Mucosa of rectum (tissue), 2 donors: Measurements from ENCODE around the gene ATXN8OS.
"Not testable (repeated sequence)": the region's sequence is repeated elsewhere in the genome, so short reads cannot be mapped to it uniquely, and the experiment has no call there.

Experiments used
- H3K27ac ChIP-seq, 2 donors: one replicate each; pipeline ENCODE4 v1.7.0; 2013; ENCODE audit warnings: inconsistent platforms in 2 of 2, low read depth in 2 of 2, low read length in 2 of 2
- H3K27me3 ChIP-seq, 2 donors: one replicate each; pipeline ENCODE4 v1.7.0; 2013; ENCODE audit warnings: low read length in 2 of 2; ENCODE audit not compliant: control insufficient read depth in 2 of 2, insufficient read depth in 2 of 2
- H3K36me3 ChIP-seq, 2 donors: one replicate each; pipeline ENCODE4 v1.7.0; 2013; ENCODE audit warnings: low read length in 2 of 2; ENCODE audit not compliant: control insufficient read depth in 2 of 2, insufficient read depth in 2 of 2
- H3K4me1 ChIP-seq, 2 donors: one replicate each; pipeline ENCODE4 v1.7.0; 2013; ENCODE audit warnings: low read length in 2 of 2, mild to moderate bottlenecking in 1 of 2; ENCODE audit not compliant: control insufficient read depth in 2 of 2, insufficient read depth in 2 of 2
- H3K4me3 ChIP-seq, 2 donors: one replicate each; pipeline ENCODE4 v1.7.0; 2013; ENCODE audit warnings: low read length in 2 of 2
- H3K9ac ChIP-seq, 2 donors: one replicate each; pipeline ENCODE4 v1.7.0; 2013; ENCODE audit warnings: low read length in 2 of 2, low read depth in 1 of 2, mild to moderate bottlenecking in 1 of 2
- H3K9me3 ChIP-seq, 2 donors: one replicate each; pipeline ENCODE4 v1.7.0; 2013; ENCODE audit warnings: low read length in 2 of 2; ENCODE audit not compliant: control insufficient read depth in 2 of 2
- donor health status: healthy.
- donor health status: Normal muscosa, but diverticular disease.

The ATXN8OS gene

DNA sequence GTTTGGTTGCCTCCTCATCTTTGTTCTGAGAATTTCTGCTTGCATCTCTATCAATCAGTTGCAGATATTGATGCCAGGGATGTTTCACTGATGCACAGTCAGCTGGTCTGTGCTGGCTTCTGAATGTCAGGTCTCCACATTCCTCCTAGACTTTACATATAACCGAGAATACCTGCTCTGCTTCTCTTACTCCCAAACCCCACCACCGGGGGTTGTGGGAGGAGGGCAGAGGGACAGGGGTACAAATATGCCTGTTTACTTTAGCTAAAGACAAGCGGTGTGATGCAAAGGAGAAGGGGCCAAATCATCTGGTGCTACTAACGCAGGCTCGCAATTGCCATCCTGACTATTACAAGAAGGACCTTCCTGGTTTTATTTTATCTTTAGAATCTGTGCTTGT lies 18.1 kb downstream of the ATXN8OS start:
- H3K4me1 ChIP-seq = no peaks in the 10 kb centered on the region
- H3K9me3 ChIP-seq = no peaks in the 10 kb centered on the region
- H3K9ac ChIP-seq = no peak overlapping the region
- no peak overlapping the region for H3K27ac ChIP-seq
- H3K27me3 ChIP-seq = no peaks in the 10 kb centered on the region
- no peak overlapping the region for H3K4me3 ChIP-seq
- no peaks in the 10 kb centered on the region for H3K36me3 ChIP-seq

DNA sequence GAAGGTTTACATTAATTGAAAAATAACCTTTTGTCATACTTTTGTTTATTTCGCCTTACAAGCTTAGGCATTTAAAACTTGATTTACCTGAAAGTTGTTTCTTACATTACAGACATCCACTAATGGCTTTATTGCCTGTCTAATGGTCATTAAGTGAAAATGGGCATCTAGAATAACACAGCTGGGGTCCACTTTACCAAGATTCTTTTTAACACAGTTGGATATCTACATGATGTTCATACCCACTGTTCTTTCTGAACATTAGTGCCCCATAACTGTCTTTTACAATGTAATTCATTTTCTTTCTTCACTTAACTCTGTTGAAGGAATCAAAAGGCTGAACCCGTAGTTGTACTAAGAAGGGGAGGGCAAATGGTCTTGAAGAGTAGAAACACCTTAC lies 20.5 kb downstream of the ATXN8OS start:
- no peak overlapping the region for H3K4me3 ChIP-seq

DNA sequence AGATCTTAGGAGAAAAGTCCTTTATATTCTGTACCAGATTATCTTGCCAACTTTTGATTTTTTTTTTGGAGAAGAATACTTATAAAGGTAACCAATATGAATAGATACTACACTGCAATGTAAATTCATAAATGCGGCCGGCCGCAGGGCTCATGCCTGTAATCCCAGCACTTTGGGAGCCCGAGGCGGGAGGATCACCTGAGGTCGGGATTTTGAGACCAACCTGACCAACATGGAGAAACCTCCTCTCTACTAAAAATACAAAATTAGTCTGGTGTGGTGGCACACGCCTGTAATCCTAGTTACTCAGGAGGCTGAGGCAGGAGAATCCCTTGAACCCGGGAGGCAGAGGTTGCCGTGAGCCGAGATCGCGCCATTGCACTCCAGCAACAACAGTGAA lies 35.0 kb downstream of the ATXN8OS start:
- H3K36me3 ChIP-seq, H3K4me3 ChIP-seq, H3K27me3 ChIP-seq, H3K9me3 ChIP-seq, H3K9ac ChIP-seq, H3K27ac ChIP-seq, H3K4me1 ChIP-seq: not testable (repeated sequence)

More for the DNA sequence above, 20.5 kb downstream of the ATXN8OS start:
- H3K9me3 ChIP-seq = no peaks in the 10 kb centered on the region
- no peak overlapping the region for H3K27ac ChIP-seq
- H3K36me3 ChIP-seq = no peaks in the 10 kb centered on the region
- no peaks in the 10 kb centered on the region for H3K27me3 ChIP-seq
- H3K9ac ChIP-seq = no peak overlapping the region
- H3K4me1 ChIP-seq = no peaks in the 10 kb centered on the region

DNA sequence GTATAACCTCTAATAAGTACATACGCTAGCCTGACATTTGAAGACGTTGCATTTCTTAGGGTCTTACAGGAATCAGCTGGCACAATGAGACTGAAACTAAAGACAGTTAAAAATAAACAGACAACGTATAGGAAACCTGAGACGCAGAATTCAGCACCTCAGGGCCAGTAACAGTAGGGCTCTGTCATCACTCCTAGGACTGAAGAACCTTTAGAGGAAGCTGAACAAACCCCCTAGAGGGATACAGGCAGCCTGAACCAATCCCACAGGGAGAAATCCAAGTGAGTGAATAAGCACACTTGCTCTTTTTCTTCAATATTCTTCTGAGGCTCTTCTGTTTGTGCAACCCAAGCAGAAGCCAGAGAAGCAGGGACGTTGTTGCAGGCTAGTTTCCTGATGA lies 54.5 kb downstream of the ATXN8OS start:
- H3K9me3 ChIP-seq = no peaks in the 10 kb centered on the region

GRCh38 chr13:70170689-70171088 lies 63.1 kb downstream of the ATXN8OS start:
- H3K9me3 ChIP-seq = no peaks in the 10 kb centered on the region
- H3K4me1 ChIP-seq = no peaks in the 10 kb centered on the region
- no peak overlapping the region for H3K27ac ChIP-seq
- no peaks in the 10 kb centered on the region for H3K36me3 ChIP-seq
- no peaks in the 10 kb centered on the region for H3K27me3 ChIP-seq
- no peak overlapping the region for H3K4me3 ChIP-seq
- no peak overlapping the region for H3K9ac ChIP-seq

More for the DNA sequence above, 54.5 kb downstream of the ATXN8OS start:
- Histone ChIP-seq H3K27me3 (no peaks in the 10 kb centered on the region), H3K9ac (no peak overlapping the region), H3K4me3 (no peak overlapping the region), H3K27ac (no peak overlapping the region), H3K36me3 (no peaks in the 10 kb centered on the region), H3K4me1 (no peaks in the 10 kb centered on the region)

DNA sequence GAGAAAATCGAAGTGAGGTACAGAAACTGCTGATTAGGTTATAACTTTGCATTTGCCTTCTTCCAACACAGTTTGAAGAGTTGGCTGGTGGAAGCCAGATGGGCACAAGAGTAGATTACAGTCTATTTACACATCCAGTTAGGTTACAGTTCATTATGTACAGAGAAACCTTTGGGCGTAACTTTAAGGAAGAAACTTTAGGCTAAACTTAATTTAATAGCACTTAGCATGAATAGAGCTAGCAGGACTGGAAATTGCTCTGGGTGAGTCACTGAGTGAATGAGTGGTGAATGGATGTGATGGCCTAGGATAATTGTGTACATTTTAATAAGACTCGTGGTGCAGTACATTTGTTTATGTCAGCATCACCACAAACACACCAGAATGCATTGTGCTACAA lies 63.5 kb downstream of the ATXN8OS start:
- Histone ChIP-seq H3K36me3 (no peaks in the 10 kb centered on the region), H3K27me3 (no peaks in the 10 kb centered on the region), H3K9ac (no peak overlapping the region), H3K4me1 (no peaks in the 10 kb centered on the region), H3K9me3 (no peaks in the 10 kb centered on the region), H3K27ac (no peak overlapping the region), H3K4me3 (no peak overlapping the region)

- Histone ChIP-seq H3K27ac (no peak overlapping the region), H3K4me3 (no peak overlapping the region), H3K4me1 (no peaks in the 10 kb centered on the region), H3K9ac (no peak overlapping the region), H3K36me3 (no peaks in the 10 kb centered on the region), H3K9me3 (no peaks in the 10 kb centered on the region), H3K27me3 (no peaks in the 10 kb centered on the region)
Observed at GRCh38 chr13:70172946-70173597, 65.4 kb downstream of the ATXN8OS start.

- H3K27ac ChIP-seq = no peak overlapping the region
- H3K4me3 ChIP-seq = no peak overlapping the region
- H3K36me3 ChIP-seq = no peaks in the 10 kb centered on the region
- no peak overlapping the region for H3K9ac ChIP-seq
- no peaks in the 10 kb centered on the region for H3K9me3 ChIP-seq
- H3K27me3 ChIP-seq = no peaks in the 10 kb centered on the region
- no peaks in the 10 kb centered on the region for H3K4me1 ChIP-seq
Observed at GRCh38 chr13:70173598-70173959, 66.0 kb downstream of the ATXN8OS start.

GRCh38 chr13:70178346-70178745 lies 70.7 kb downstream of the ATXN8OS start:
- Histone ChIP-seq H3K36me3 (no peaks in the 10 kb centered on the region), H3K27ac (no peak overlapping the region), H3K9me3 (no peaks in the 10 kb centered on the region), H3K4me1 (no peaks in the 10 kb centered on the region), H3K27me3 (no peaks in the 10 kb centered on the region), H3K9ac (no peak overlapping the region), H3K4me3 (no peak overlapping the region)
